SK-N-SH (cell line): ENCODE measurements around the gene FGD3.

ENCODE experiments used
- NFIC ChIP-seq: IDR thresholded peaks from 2 replicates; pipeline ENCODE4 v1.4.0; 2012; ENCODE audit warnings: borderline replicate concordance
- RFX5 ChIP-seq: IDR thresholded peaks from 2 replicates; pipeline ENCODE4 v1.6.1; 2012; ENCODE audit warnings: mild to moderate bottlenecking, improper control_type of control experiment, low read length
- SIN3A ChIP-seq: IDR thresholded peaks from 2 replicates; pipeline ENCODE4 v1.6.1; 2012; ENCODE audit warnings: low read depth, mild to moderate bottlenecking, low read length, moderate library complexity, borderline replicate concordance
- TCF12 ChIP-seq: IDR thresholded peaks from 2 replicates; pipeline ENCODE4 v1.4.0; 2012
- TF ChIP-seq, protein P1 (sequence below): fragments of 200-600 bp; sonication (generic); IDR thresholded peaks from 2 replicates; pipeline ENCODE4 v1.6.1; 2017; ENCODE audit warnings: antibody characterized with exemption, mild to moderate bottlenecking, moderate library complexity

DNA sequence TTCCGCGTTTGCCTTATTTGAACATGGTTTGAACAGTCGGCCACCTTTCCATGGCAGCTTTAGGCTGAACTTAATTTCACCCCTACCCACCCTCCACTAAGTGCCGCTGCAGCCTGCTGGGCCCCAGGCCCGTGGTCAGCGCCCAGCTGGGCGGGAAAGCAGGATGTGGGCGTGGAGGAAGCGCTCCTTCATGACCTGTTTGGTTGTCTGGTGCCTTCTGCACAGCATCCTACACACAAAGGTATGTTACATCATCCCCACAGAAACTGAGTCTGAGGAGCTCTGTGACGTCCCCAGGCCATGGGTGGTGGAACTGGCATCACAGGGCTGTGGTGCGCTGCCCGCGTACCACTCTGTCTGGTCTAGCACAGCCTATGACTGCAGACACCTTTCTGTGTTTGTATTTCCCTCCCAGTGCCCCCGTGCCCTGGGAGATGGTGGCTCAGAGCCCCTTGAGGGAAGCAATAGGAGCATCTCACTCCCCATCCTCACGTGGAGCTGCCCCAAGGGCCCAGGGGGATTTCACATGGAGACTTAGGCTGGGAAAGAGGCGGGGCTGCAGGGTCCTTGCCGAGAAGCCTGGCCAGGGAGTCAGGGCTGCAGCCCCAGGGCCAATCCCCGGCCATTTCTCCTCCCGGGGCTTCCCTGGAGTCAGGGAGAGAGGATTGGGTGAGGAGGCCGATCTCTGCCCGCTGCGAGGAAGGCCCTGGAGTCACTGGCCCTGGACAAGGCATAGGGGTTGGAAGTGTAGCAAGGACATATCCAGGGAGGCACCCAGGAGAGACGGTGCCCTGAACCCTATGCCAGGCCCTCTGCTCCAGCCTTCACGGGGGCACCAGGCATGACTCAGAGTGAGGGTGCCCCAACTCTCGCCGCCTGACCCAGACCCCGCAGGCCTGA lies 73.7 kb downstream of the FGD3 start:
- no peak for TF ChIP-seq TCF12
- TF ChIP-seq NFIC: no peak
- no peak for TF ChIP-seq RFX5
- TF ChIP-seq, protein P1, sequence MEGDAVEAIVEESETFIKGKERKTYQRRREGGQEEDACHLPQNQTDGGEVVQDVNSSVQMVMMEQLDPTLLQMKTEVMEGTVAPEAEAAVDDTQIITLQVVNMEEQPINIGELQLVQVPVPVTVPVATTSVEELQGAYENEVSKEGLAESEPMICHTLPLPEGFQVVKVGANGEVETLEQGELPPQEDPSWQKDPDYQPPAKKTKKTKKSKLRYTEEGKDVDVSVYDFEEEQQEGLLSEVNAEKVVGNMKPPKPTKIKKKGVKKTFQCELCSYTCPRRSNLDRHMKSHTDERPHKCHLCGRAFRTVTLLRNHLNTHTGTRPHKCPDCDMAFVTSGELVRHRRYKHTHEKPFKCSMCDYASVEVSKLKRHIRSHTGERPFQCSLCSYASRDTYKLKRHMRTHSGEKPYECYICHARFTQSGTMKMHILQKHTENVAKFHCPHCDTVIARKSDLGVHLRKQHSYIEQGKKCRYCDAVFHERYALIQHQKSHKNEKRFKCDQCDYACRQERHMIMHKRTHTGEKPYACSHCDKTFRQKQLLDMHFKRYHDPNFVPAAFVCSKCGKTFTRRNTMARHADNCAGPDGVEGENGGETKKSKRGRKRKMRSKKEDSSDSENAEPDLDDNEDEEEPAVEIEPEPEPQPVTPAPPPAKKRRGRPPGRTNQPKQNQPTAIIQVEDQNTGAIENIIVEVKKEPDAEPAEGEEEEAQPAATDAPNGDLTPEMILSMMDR: no peak
- TF ChIP-seq SIN3A: no peak
